B cell (primary cell): Measurements from ENCODE around the gene IMPDH2.

Experiments used
- CTCF ChIP-seq: fragments of 200-600 bp; IDR thresholded peaks from one replicate; pipeline ENCODE4 v1.8.0; 2022; ENCODE audit warnings: antibody characterized with exemption, mild to moderate bottlenecking
- EZH2 ChIP-seq: IDR thresholded peaks from 2 replicates; pipeline ENCODE4 v1.6.1; 2012; ENCODE audit warnings: borderline replicate concordance, low read depth, mild to moderate bottlenecking, moderate library complexity, low read length; ENCODE audit not compliant: insufficient read depth, poor library complexity, severe bottlenecking

GRCh38 chr3:49054344-49054862, 25.2 kb upstream of the IMPDH2 start:
- TF ChIP-seq EZH2 (no peak), CTCF (no peak)
